ENCODE measurements around the gene CCDC152. TPM values are rescaled to one million over a fixed set of nuclear protein-coding genes. Genes with fewer than 3 reads are reported as not detected.

The CCDC152 gene
- total and polyA plus RNA-seq, 2 of the 13 experiments (the other 11 are each of a cell fraction or from before 2014, with no cell fraction given): 0.20 to 0.36 TPM

GRCh38 chr5:42836070-42836769 is 79.6 kb downstream of the CCDC152 start (continued):
- TF ChIP-seq ZNF768 (CRISPR knock-in tag; IDR thresholded peaks at IDR 0.05) (peak; percentile 18; the same call in 1 of the 2 replicates), GABPA (IDR thresholded peaks at IDR 0.05; ENCODE audit: low read depth, low read length) (peak; percentile 22), GABPA (CRISPR knock-in tag; IDR thresholded peaks at IDR 0.05; ENCODE audit: low read depth) (no peak), POGZ (CRISPR knock-in tag; IDR thresholded peaks at IDR 0.05) (0 out of 2 replicates have a peak, but pooled peaks have one; percentile 29), NR0B2 (CRISPR knock-in tag; IDR thresholded peaks at IDR 0.05) (no peak), NR2F2 (IDR thresholded peaks at IDR 0.05; ENCODE audit: borderline replicate concordance, low read depth) (no peak)

GRCh38 chr5:42837601-42838000 is 81.0 kb downstream of the CCDC152 start:
- H3K9ac ChIP-seq (ENCODE audit: insufficient read depth, low read depth, low read length): no peak overlapping the region
- no peak overlapping the region for H3K4me3 ChIP-seq (replicated peaks in 1 of 3; ENCODE audit: insufficient read depth in 1 of 3, low read depth in 2 of 3, low read length in 3 of 3)
- no peaks in the 10 kb centered on the region for H3K27me3 ChIP-seq (ENCODE audit: control insufficient read depth in 1 of 2, insufficient read depth in 2 of 2, low read length in 2 of 2)
- H3K4me1 ChIP-seq (ENCODE audit: insufficient read depth, low read length): peaks cover 46% of the 10 kb centered on the region
- H4K20me1 ChIP-seq (ENCODE audit: insufficient read depth, low read length): no peaks in the 10 kb centered on the region
- DNase-seq (ENCODE audit: low spot score): no peak
- H3K79me2 ChIP-seq (ENCODE audit: insufficient read depth, low read length): peaks cover 15% of the 10 kb centered on the region
- intact Hi-C loops (cut with micrococcal nuclease; ENCODE audit: unreplicated experiment): no loop called here
- H3K36me3 ChIP-seq (replicated peaks in 1 of 2; ENCODE audit: control insufficient read depth in 1 of 2, insufficient read depth in 2 of 2, low read length in 2 of 2): no peaks in the 10 kb centered on the region
- ChIA-PET POLR2A (interaction anchor here (1.0 to 2.2 kb wide), 4 partner anchors 8 to 30 kb away, joined by 3 to 11 read pairs (median 5); partner anchors contain the start of gene SELENOP), CTCF (ENCODE audit: low intra/inter-chr PET ratio, low total read pairs) (no interaction called here)
- no peak overlapping the region for H3K27ac ChIP-seq (ENCODE audit: extremely low read length, insufficient read depth, low read length)
- 88% methylated on average over 3 of the region's 3 CpGs for WGBS (ENCODE audit: low lambda C conversion rate)
- no peak overlapping the region for H2AFZ ChIP-seq (ENCODE audit: low read length)
- H3K4me2 ChIP-seq (ENCODE audit: low read depth, low read length): no peak overlapping the region
- H3K9me3 ChIP-seq (ENCODE audit: low read length): no peaks in the 10 kb centered on the region
- BruUV-seq (replicated peaks): no TSS peak
- FAIRE-seq: no peak
- ATAC-seq: no peak
- in situ Hi-C loops (cut with HindIII; ENCODE audit: extremely low pct_ligation_motif_present, low pct_unique_long_range_greater_than_20kb): no loop called here
- TF ChIP-seq TFDP1 (CRISPR knock-in tag; IDR thresholded peaks at IDR 0.05; ENCODE audit: borderline replicate concordance) (no peak), ZNF136 (CRISPR knock-in tag; IDR thresholded peaks at IDR 0.05; ENCODE audit: low read depth) (no peak), HMGXB3 (CRISPR knock-in tag; IDR thresholded peaks at IDR 0.05; ENCODE audit: borderline replicate concordance) (no peak), ZNF569 (CRISPR knock-in tag; IDR thresholded peaks at IDR 0.05; ENCODE audit: borderline replicate concordance) (no peak), RXRB (CRISPR knock-in tag; IDR thresholded peaks at IDR 0.05; ENCODE audit: borderline replicate concordance) (no peak), TRIM24 (CRISPR knock-in tag; IDR thresholded peaks at IDR 0.05) (no peak), NCOR1 (IDR thresholded peaks at IDR 0.05; ENCODE audit: borderline replicate concordance, low read length) (no peak), USF2 (IDR thresholded peaks at IDR 0.05; ENCODE audit: low read depth, low read length) (no peak), USF2 (CRISPR knock-in tag; IDR thresholded peaks at IDR 0.05; ENCODE audit: borderline replicate concordance) (no peak)

Data from HepG2 (cell line).